ENCODE data around the gene SKIL.

SKIL gene

DNA sequence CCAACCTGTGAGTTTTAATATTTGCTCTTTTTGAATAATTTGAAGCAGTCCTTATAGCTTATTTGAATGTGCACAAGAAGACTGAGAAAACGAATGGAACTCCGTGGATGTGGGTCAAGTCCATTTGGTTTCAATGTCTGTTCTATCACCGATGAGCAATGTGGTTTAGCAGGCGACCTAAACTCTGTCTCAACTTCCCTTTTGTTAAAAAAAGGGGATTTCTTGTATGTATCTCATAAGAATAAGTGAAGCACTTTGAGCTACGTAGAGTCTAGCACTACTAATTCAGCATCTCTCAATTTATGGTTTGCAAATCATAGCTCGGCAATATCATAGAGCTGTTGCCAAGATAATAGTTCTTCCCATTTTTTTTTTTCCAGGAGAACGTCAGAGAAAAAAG, 4.6 kb upstream of the SKIL start:
- no peak for DNase-seq

DNA sequence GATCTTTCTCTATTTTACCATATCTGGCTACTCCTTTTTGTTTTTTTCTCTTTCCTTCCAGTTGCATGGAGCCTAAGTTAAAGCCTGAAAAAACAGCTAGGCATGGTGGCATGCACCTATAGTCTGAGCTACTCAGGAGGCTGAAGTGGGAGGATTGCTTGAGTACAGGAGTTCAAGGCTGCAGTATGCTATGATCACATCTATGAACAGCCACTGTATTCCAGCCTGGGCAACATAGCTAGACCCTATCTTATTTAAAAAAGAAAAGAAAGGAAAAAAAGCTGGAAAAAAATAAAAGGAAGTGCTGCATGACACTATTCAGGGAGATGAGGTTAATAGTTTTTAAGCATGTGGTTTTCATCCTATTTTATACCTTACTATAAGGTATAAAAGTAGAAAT, 4.0 kb upstream of the SKIL start:
- no peak for DNase-seq

DNA sequence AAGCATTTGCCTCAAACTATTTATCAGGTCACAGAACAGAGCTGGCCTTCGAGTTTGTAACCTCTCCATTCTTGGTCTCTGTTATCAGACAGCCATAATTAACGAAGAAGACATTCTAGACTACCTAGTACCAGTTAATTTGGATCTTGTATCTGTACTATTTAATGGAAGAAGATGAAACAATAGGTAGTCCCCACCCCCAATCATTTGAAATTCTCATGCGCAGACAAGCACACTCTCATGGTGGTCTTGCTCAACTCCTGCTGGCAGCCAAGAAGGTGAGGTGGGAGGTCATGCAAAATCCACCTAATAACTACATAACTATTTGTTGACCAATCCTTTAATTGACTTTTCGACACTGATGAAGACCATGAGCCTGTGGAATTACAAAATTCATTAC, 2.8 kb upstream of the SKIL start:
- DNase-seq, result peak; percentile 58

DNA sequence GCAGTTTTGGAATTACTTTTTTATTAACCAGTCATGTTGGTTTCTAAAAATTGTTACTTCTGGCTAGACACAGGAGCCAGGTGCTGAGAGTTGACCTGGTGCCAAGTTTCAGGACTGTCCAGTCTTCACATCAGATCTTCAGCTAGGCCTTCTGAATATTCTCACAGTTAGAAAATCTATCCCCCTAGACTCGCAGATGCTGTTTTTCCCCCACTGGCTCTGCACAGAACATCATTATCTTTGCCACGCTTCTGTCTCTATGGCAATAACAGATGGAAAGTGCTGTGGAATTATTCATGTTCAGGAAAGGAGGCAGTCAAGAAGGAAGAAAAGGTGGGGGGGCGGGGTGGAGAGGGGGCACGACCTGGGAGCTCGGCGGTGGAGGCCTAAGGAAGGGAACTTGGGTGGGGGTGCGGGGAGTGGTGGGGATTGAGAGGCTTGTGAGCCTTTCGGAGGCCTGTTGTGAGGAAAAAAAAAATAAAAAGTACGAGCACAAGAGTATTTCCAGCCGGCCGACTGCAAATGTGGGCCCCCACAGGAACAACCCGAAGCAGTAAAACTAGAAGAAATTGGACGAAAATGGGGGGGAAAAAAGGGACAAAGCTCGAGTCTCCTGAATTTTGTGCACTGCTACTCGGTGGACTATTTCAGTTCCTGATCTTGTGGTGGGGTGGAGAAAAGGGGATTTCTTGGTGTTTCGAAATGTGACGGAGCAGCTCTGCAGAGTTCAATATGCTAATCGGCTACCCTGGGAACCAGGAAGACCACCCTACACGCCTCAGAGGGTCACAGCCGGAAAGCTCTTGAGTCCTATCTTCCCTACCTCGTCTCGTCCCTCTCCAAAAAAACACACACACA, 1.5 kb upstream of the SKIL start:
- peak; percentile 94 for DNase-seq

DNA sequence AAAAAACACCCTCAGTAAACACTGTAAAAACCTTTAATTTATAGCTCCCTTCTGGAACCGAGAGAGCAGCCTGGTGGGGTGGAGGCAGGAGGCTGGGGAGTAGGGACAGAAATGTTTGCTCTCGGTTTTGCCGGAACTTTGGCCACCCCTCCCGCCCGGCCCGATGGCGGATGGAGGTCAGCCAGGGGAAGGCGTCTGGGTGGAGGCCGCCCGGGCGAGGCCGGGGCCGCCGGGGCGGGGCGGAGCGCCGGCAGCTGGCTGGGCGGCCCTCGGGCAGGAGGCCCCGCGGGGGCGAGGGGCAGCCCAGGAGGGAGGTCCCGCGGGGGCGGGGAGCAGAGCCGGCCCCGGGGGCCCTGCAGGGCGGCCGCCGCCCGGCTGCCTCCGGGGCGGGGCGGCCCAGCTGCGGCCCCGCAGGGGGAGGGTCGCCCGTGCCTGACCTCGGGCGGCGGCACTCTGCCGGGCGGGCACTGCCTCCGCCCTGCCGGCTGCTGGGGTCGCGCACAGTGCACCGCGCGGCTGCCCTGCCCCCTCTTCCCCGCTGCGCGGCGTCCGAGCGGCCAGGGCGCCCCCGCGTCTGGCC, 829 bp upstream of the SKIL start:
- peak; percentile 96 for DNase-seq

DNA sequence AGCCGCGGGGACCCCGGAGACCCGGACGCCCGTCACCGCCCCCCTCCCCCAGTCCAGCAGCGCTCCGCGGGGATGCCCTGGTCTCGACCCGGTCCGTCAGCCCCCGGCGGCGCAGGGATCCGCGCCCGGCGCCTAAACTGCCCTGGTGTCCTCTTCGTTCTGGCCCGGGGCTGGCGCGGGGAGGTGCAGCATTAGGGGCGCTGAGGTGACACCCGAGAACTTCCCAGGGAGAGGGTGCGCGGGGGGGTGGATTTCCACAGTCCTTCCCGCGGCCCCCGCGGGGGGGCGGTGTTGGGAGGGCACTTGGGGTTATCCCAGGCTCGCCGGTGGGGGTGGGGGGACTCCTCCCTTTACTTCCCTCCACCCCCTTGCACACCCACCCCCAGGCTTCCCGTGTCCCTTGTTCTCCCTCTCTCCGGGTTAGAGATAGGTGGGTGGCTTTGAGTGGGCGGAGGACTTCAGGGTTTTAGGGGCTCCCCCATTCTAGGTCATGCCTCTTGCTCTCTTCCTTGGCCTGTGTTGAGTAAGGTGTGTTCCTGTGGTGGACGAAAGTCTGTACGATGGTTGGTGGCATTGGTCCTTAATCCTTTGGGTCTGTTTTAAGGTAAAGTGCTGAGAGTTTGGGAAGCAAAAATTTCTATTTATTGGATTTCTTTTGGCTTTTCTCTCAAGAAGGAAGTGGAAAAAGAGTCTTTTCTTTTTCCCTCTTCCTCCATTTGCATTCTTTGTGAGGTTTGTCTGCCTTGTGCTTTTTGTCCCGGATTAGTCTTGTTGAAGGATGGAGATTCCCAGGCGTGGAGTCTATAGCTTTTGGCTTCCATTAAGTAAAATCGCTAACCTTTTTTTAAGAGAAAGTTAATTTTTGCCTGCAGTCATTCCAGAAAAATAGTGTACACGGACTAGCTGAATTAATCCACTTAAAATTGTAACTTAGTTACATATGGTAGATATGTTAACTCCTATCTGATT, 811 bp downstream of the SKIL start:
- DNase-seq, result peak; percentile 86

DNA sequence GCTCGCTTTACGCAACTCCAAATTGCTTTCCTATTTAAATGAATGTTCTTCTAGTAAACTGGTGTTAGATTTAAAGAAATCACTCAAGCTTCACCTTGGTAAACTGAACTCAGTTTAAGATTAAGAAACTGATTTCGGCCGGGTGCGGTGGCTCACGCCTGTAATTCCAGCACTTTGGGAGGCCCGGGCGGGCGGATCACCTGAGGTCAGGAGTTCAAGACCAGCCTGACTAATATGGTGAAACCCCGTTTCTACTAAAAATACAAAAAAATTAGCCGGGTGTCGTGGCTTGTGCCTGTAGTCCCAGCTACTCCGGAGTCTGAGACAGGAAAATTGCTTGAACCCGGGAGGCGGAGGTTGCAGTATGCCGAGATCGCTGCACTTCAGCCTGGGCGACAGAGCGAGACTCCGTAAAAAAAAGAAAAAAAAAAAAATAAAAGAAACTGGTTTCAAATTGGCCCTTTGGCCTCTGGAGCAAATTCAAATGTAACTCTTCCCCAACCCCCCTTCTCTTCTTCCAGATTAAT, 1.7 kb downstream of the SKIL start:
- DNase-seq, result no peak

DNA sequence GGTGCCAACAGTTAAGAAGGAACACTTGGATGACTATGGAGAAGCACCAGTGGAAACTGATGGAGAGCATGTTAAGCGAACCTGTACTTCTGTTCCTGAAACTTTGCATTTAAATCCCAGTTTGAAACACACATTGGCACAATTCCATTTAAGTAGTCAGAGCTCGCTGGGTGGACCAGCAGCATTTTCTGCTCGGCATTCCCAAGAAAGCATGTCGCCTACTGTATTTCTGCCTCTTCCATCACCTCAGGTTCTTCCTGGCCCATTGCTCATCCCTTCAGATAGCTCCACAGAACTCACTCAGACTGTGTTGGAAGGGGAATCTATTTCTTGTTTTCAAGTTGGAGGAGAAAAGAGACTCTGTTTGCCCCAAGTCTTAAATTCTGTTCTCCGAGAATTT, 3.0 kb downstream of the SKIL start:
- no peak for DNase-seq

DNA sequence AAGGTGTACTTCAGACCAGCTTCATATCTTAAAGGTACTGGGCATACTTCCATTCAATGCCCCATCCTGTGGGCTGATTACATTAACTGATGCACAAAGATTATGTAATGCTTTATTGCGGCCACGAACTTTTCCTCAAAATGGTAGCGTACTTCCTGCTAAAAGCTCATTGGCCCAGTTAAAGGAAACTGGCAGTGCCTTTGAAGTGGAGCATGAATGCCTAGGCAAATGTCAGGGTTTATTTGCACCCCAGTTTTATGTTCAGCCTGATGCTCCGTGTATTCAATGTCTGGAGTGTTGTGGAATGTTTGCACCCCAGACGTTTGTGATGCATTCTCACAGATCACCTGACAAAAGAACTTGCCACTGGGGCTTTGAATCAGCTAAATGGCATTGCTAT, 3.4 kb downstream of the SKIL start:
- DNase-seq, result no peak

DNA sequence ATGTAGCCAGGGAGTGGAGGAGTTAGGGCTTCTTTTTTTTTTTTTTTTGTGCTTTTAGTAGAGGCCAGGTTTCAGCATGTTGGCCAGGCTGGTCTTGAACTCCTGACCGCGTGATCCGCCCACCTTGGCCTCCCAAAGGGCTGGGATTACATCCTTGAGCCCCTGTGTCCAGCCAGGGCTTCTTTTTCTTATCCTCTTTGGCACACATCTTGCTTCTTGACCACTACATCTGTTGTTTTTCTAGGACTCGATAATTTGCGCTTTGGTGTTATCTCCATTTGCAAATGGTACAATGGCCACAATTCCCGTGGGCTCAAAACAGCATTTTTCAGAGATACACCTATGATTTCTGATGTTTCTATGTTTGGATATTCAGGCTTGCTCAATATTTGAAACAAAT, 4.2 kb downstream of the SKIL start:
- DNase-seq, result no peak

DNA sequence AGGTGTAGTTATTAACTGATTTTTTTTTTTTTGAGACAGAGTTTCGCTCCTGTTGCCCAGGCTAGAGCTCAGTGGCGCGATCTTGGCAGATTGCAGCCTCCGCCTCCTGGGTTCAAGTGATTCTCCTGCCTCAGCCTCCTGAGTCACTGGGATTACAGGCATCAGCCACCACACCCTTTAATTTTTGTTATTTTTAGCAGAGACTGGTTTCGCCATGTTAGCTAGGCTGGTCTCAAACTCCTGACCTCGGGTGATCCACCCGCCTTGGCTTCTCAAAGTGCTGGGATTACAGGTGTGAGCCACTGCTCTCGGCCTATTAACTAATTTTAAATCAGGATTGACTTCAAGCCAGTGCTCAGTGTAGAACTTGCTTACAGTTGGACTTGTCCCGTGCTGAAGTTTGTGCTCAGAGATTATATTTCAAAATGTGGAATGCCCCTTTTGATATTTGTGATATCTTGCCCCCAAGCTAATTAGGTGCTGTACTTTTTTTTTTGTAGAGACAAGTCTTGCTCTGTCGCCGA, 6.0 kb downstream of the SKIL start:
- no peak for DNase-seq

DNA sequence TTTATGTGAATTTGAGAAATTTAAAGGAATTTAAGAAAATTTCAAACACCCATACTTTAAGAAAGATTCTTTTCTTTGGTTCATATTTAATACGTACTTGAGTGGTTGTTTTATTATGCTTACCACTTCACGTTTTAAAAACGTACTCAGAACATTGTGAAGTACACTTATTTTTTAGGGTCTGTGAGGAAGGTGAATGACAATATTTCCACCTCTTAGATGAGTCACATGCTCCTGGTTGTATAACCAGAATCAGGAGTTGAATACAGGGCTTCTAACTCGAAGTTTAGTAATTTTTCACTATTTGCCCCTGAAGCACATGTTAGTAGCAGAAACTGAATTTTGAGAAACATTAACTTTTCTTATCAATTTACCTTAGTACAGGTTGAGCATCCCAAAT, 7.5 kb downstream of the SKIL start:
- no peak for DNase-seq

DNA sequence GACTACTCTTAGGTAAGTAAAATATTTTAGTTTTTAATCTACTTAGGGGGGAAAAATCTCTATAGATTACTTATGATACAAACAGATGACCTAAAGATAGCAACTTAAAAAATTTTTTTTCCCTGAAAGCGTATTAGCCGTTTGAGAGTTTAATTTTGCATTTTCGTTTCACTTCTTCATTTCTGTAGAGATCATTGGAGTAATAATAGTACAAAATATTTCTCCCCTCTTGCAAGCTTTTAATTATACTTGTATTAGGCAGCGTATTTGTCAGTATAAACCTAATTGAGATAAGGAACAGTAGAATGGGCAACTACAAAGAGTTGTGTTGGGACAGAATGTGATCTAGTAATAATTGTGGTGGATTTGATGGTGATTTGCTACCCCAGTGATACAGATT, 10.3 kb downstream of the SKIL start:
- no peak for DNase-seq

DNA sequence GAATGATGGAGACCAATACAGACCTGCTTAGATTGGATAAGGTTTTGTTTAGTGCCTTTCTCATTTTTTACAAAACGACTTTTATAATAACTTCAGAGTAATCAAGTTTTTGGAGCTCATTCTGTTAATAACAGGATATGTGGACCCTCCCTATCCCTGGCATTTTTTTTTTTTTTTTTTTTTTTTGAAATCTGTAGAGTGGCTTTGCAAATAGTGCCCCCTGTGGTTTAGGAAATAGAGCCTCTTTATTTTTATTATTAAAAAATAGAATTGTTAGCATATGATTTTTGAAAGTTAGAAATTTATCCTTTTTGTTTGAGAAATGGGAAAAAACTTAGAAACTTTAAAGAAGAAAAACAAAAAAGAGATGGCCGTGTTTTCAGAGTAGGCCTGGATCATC, 11.4 kb downstream of the SKIL start:
- DNase-seq, result no peak

DNA sequence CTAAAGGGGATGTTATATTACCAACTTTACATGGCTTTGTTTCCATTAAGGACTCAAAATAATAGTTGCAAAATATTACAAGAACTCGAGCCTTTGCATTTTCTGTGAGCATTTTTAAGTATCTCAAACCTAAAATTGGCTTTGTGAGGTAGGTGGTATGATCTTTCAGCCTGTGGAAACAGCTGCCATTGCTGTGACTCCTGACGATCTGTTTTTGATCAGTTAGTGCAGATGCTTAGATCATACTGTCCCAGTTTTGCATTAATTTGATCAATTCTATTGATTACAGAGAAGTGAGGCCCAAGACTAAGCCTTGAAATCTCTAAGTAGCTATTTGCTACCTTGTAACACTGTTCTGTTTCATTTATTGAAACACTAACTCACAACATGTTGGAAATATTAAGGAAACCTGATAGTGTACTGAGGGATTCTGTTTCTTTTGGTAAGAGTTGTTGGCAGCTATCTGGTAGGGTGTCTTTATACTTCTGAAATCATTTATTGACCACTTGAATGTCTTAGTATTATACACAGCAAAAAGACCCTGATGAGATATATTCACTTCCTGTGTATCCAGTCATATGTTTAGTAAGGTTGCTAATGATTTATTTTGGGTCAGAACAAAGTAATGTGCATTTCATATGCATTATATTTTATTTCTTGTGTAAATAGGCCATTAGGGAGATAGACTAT, 14.8 kb downstream of the SKIL start:
- no peak for DNase-seq

DNA sequence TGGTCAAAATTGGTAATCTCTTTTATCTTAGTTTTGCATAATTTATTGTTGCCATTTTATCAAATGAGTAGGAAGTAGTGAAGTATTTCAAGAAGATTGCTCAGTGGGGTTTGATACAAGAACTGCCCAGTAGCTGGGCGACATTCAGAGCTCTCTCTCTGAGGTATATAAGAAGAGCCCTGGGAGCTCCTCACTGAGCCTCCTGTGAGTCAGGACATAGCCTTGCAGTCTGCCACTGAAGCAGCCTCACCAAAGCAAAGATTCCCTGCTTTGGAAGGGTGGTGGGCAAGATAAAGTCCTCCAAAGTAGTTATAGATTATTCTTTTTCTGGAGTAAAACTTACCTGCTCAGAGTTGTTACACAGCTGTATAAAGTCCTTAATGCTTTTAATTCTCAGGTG, 26.1 kb downstream of the SKIL start:
- DNase-seq, result no peak

DNA sequence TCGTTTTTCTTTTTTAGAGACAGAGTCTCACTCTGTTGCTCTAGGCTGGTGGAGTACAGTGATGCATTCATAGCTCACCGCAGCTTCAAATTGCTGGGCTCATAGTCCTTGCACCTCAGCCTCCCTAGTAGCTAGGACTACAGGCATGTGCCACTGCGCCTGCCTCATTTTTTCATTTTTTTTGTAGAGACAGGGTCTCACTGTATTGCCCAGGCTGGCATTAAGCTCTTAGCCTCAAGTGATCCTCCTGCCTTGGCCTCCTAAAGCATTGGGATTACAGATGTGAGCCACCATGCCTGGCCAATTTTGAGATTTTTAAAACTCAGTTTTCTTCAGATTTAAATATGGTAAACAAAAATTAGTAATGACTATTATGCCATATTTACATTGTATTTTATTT, 29.0 kb downstream of the SKIL start:
- DNase-seq, result no peak

DNA sequence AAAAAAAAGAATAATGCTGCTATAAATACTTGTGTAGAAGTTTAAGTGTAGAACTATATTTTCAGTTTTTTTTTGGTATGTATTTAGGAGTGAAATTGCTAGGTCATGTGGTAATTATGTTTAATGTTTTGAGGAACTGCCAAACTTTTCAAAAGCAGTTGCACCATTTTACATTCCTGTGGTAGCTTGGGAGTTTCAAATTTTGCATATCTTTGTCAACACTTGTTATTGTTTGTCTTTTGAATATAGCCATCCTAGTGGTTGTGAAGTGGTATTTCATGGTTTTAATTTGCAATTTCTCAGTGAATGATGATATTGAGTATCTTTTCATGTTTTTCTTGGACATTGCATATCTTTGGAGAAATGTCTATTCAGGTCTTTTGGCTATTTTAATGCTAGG, 30.4 kb downstream of the SKIL start:
- DNase-seq, result no peak

DNA sequence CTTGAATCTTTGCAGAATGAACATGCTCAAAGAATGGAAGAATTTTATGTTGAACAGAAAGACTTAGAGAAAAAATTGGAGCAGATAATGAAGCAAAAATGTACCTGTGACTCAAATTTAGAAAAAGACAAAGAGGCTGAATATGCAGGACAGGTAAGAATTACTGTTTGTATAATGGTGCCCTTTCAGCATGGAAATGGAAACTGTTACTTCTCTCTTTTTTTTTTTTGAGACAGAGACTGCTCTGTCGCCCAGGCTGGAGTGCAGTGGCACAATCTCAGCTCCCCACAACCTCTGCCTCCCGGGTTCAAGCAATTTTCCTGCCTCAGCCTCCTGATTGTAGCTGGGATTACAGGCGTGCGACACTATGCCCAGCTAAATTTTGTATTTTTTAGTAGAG, 33.6 kb downstream of the SKIL start:
- DNase-seq, result no peak

DNA sequence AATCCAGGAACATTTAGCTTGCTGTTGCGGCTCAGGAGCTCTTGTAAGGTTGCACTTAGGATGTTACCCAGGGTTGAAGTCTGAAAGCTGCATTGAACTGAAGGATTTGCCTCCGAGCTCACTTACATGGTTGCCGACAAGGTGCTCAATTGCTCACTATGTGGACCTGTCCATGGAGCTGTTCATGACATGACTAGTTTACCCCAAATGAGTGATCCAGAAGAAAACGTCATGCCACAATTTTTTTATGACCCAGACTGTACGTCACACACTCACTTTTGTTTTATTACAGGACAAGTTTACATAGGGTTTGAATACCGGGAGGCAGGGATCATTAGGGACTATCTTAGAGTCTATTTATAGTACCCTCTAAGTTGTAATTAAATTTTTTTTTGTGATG, 40.2 kb downstream of the SKIL start:
- no peak for DNase-seq

DNA sequence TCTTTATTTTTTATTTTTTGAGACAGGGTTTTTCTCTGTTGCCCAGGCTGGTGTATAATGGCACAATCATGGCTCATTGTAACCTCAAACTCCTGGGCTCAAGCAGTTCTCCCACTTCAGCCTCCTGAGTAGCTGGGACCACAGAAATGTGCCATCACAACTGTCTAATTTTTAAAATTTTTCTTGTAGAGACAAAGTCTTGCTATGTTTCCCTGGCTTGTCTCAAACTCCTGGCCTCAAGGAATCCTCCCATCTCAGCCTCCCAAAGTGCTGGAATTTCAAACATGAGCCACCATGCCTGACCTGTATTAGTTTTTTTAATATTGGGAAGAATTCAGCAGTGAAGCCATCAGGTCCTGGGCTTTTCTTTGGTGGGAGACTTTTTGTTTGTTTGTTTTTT, 47.6 kb downstream of the SKIL start:
- no peak for DNase-seq

DNA sequence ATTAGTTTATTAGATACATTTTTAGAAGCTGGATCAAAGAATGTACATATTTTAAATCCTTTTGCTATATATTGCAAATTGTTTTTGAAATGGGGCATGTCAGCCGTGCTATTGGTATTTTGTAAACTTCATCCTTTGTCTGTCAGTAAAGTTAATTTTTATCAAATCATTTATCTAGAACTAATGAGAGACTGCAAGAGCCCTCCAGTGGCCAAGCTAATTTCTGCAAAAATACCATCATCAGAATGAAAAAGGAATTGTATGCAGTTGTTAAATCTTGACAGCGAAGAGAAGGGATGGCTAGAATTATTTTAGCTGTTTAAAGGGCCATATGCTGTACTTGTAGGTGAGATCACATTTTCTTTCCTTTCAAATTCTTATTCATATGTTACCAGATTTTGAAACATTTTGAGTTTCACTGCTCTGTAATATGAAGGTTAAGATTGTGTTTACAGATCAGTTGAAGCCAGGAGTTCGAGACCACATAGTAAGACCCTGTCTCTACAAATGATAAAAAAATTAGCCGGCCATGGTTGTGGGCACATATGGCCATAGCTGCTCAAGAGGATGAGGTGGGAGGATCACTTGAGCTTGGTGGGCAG, 53.0 kb downstream of the SKIL start:
- peak; percentile 46 for DNase-seq

All from eye (tissue), 1 donor.